B cell (primary cell): ENCODE measurements around the gene SIK1. TPM values are rescaled to one million over a fixed set of nuclear protein-coding genes. Genes with fewer than 3 reads are reported as not detected.
"Not testable (repeated sequence)": the region's sequence is repeated elsewhere in the genome, so short reads cannot be mapped to it uniquely, and the experiment has no call there.

Experiments used
- ATAC-seq: fragments of 200-7000 bp; cut with Tn5 transposase; one replicate; pipeline ENCODE4 v1.10.0; 2021; ENCODE audit warnings: low read depth, mild to moderate bottlenecking, moderate number of reproducible peaks, moderate library complexity
- CTCF ChIA-PET: fragments of 350-600 bp; sonication (Branson Sonifier 250); formaldehyde crosslinking; loops from one replicate; lab custom pipeline; 2021; ENCODE audit warnings: antibody characterized with exemption, inconsistent platforms; lab: Charles Lee
- POLR2A ChIA-PET: fragments of 350-600 bp; sonication (Branson Sonifier 250); formaldehyde crosslinking; loops from one replicate; lab custom pipeline; 2021; ENCODE audit warnings: antibody characterized with exemption; lab: Charles Lee
- DNase-seq: peaks from one replicate; pipeline ENCODE4 v3.0.0; 2013
- H2AFZ ChIP-seq: 2 replicates; pipeline ENCODE4 v1.6.1; 2012; ENCODE audit warnings: mild to moderate bottlenecking, low read depth, low read length; ENCODE audit not compliant: insufficient read depth, poor library complexity, severe bottlenecking
- H3K27ac ChIP-seq, 2 donors: 1 replicate in 1 of 2; 2 replicates in 1 of 2; pipeline ENCODE4 v1.5.1; 2012 to 2013; ENCODE audit warnings: low read length in 2 of 2, mild to moderate bottlenecking in 2 of 2, moderate library complexity in 1 of 2
- H3K27me3 ChIP-seq, 4 experiments: fragments of 200-600 bp in 1 of 4; sonication (generic) in 1 of 4; replicated peaks in 1 of 4; 1 replicate in 2 of 4; 2 replicates in 2 of 4; pipeline versions ENCODE4 v1.6.1 to v1.7.0; 2013 to 2016; ENCODE audit warnings: low read length in 3 of 4, mild to moderate bottlenecking in 2 of 4, mixed read lengths in 1 of 4, moderate library complexity in 1 of 4; ENCODE audit not compliant: insufficient read depth in 4 of 4, control insufficient read depth in 3 of 4; ENCODE audit errors: control extremely low read depth in 1 of 4
- H3K36me3 ChIP-seq, 2 experiments: replicated peaks in 1 of 2; 1 replicate in 1 of 2; 2 replicates in 1 of 2; pipeline versions ENCODE4 v1.6.1 to v1.7.1; 2013; ENCODE audit warnings: low read length in 1 of 2; ENCODE audit not compliant: insufficient read depth in 2 of 2, control insufficient read depth in 1 of 2; ENCODE audit errors: control extremely low read depth in 1 of 2, extremely low read depth in 1 of 2
- H3K4me1 ChIP-seq, 2 donors: fragments of 200-600 bp in 1 of 2; sonication (generic) in 1 of 2; 1 replicate in 1 of 2; 2 replicates in 1 of 2; pipeline versions ENCODE4 v1.5.1 to v1.6.1; 2013 to 2017; ENCODE audit warnings: low read length in 2 of 2; ENCODE audit not compliant: control insufficient read depth in 2 of 2, insufficient read depth in 2 of 2
- H3K4me2 ChIP-seq: replicated peaks from 2 replicates; pipeline ENCODE3; 2012; ENCODE audit warnings: mild to moderate bottlenecking, low read depth, low read length; ENCODE audit not compliant: poor library complexity, severe bottlenecking
- H3K4me3 ChIP-seq, 5 experiments: fragments of 200-600 bp in 1 of 5; sonication (generic) in 1 of 5; 1 replicate in 3 of 5; 2 replicates in 2 of 5; pipeline versions ENCODE4 v1.5.1 to v1.7.0; 2011 to 2016; ENCODE audit warnings: low read length in 4 of 5, mild to moderate bottlenecking in 4 of 5, low read depth in 2 of 5, control low read depth in 1 of 5, moderate library complexity in 1 of 5; ENCODE audit not compliant: insufficient read depth in 1 of 5; ENCODE audit errors: control extremely low read depth in 1 of 5, extremely low read depth in 1 of 5
- H3K79me2 ChIP-seq: fragments of 200-600 bp; sonication (generic); one replicate; pipeline ENCODE4 v1.6.0; 2016; ENCODE audit warnings: low read length; ENCODE audit not compliant: control insufficient read depth, insufficient read depth
- H3K9ac ChIP-seq: fragments of 200-600 bp; sonication (generic); 2 replicates; pipeline ENCODE4 v1.6.1; 2017; ENCODE audit warnings: mild to moderate bottlenecking, low read length, moderate library complexity
- H3K9me3 ChIP-seq, 3 donors: one replicate each; pipeline versions ENCODE4 v1.6.1 to v1.7.1; 2013; ENCODE audit warnings: low read length in 2 of 3; ENCODE audit not compliant: control insufficient read depth in 2 of 3, insufficient read depth in 1 of 3; ENCODE audit errors: control extremely low read depth in 1 of 3
- H4K20me1 ChIP-seq: 2 replicates; pipeline ENCODE4 v1.6.0; 2012; ENCODE audit warnings: mild to moderate bottlenecking, low read length; ENCODE audit not compliant: insufficient read depth, control insufficient read depth, poor library complexity, severe bottlenecking
- H3K27ac Mint-ChIP-seq: one replicate; pipeline ENCODE4 v1.8.0; 2021; ENCODE audit warnings: mixed read lengths
- H3K27me3 Mint-ChIP-seq: one replicate; pipeline ENCODE4 v1.8.0; 2021; ENCODE audit warnings: mixed read lengths
- H3K4me1 Mint-ChIP-seq: one replicate; pipeline ENCODE4 v1.8.0; 2021; ENCODE audit warnings: mixed read lengths
- H3K4me3 Mint-ChIP-seq: one replicate; pipeline ENCODE4 v1.8.0; 2021; ENCODE audit warnings: mixed read lengths
- H3K9me3 Mint-ChIP-seq: one replicate; pipeline ENCODE4 v1.8.0; 2022; ENCODE audit warnings: mixed read lengths; ENCODE audit not compliant: insufficient read depth
- WGBS: methylation state at CpG from one replicate; pipeline ENCODE4 v1.1.5; 2013; ENCODE audit warnings: missing lambda C conversion rate; ENCODE audit not compliant: insufficient coverage; 5-methylcytosine and 5-hydroxymethylcytosine counted together
- intact Hi-C: fragments of 100-400 bp; cut with micrococcal nuclease; formaldehyde crosslinking; loops from one replicate; pipeline ENCODE4 v1.10.0; 2022
- polyA plus RNA-seq: library from polyadenylated mRNA; depleted of rRNA; stranded (reverse); fragments of >200 nt; gene quantifications from 2 replicates; pipeline ENCODE4 v1.2.3, GENCODE V29; 2012
- total RNA-seq, 2 donors: library from RNA; stranded (reverse); fragments of 120-200 nt in 1 of 2; gene quantifications; 1 replicate in 1 of 2; 2 replicates in 1 of 2; pipeline versions ENCODE4 v1.2.3 to v1.2.4, GENCODE V29; 2013 to 2022

The SIK1 gene
- total and polyA plus RNA-seq, 2 donors (not counting 1 experiment from before 2014, with no cell fraction given) = 97.7 to 155 TPM

- H3K4me1 Mint-ChIP-seq, H3K9me3 Mint-ChIP-seq, H3K9me3 ChIP-seq, H3K79me2 ChIP-seq, H3K27ac Mint-ChIP-seq, H3K36me3 ChIP-seq, H3K27ac ChIP-seq, DNase-seq, CTCF ChIA-PET, H3K27me3 Mint-ChIP-seq, H3K4me3 ChIP-seq, intact Hi-C loops, H4K20me1 ChIP-seq, H3K4me3 Mint-ChIP-seq, H3K9ac ChIP-seq, H3K4me2 ChIP-seq, H2AFZ ChIP-seq, H3K27me3 ChIP-seq, POLR2A ChIA-PET, ATAC-seq, H3K4me1 ChIP-seq: not testable (repeated sequence)
- no CpG with 5 or more reads among the region's 25 CpGs for WGBS
Measured at GRCh38 chr21:43440835-43441727, 14.2 kb upstream of the SIK1 start.

DNA sequence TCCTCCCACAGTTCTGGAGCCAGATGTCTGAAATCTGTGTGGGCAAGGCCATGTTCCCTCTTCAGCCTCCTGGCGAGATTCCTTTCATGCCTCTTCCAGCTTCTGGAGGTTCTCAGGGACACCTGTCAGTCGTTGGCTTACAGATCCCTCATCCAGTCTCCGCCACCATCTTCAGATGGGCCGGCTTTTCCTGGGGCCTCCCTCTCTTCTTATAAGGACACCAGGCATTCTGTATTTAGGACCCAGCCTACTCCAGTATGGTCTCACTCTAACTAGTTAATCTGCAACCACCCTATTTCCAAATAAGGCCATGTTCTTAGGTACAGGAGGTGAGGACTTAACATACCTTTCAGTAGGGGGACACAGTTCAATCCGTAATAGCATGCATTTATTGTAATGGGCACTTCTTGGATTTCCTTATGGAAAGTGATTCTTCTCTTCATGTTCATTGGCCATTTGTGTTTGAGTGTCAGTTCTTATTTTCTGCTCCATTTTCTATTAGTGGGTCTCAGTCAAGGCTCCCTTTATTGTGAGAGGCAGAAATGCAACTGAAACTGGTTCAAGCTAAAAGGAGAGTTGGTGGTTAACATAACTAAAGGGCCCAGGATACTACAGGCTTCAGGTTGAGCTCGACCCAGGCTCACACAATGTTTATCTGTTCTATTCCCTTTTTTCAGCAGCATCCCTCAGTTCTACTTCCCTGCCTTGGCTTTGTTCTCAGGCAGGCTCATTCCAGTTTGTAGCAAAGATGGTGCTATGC is 12.6 kb upstream of the SIK1 start:
- H3K4me1 ChIP-seq, H3K79me2 ChIP-seq, H3K27me3 Mint-ChIP-seq, H3K27ac ChIP-seq, intact Hi-C loops, H2AFZ ChIP-seq, H3K9me3 ChIP-seq, H3K9ac ChIP-seq, H3K9me3 Mint-ChIP-seq, H3K4me2 ChIP-seq, H3K4me3 ChIP-seq, POLR2A ChIA-PET, H3K4me3 Mint-ChIP-seq, H4K20me1 ChIP-seq, H3K27ac Mint-ChIP-seq, CTCF ChIA-PET, H3K27me3 ChIP-seq, H3K4me1 Mint-ChIP-seq, ATAC-seq, H3K36me3 ChIP-seq, DNase-seq: not testable (repeated sequence)
- no CpG with 5 or more reads among the region's 6 CpGs for WGBS

DNA sequence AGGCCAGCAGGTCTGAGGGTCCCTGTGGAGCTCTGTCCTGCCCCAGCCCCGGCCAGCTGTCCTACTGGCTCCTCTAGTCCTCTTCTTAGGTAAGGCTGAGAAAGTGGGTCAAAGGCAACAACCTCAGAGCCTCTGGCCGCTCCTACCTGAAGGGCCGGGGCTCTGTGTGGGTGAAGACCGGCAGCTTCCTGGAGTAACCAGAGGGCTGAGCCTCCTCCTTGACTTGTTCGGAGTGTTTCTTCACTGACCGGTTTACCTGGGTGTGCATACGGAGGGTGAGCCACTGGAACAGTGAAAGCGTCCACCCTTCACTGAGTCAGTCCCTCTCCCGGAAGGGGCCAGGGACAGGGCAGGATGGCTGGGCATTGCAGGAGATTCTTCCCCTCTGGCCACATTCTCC is 9.3 kb upstream of the SIK1 start:
- H3K27ac Mint-ChIP-seq = not testable (repeated sequence)
- no CpG with 5 or more reads among the region's 9 CpGs for WGBS

More for the DNA sequence above, 9.3 kb upstream of the SIK1 start:
- H3K9me3 ChIP-seq, DNase-seq, H3K27ac ChIP-seq, H3K9me3 Mint-ChIP-seq, H3K27me3 ChIP-seq, H3K9ac ChIP-seq, H3K4me3 Mint-ChIP-seq, H4K20me1 ChIP-seq, H3K27me3 Mint-ChIP-seq, H3K79me2 ChIP-seq, H3K4me3 ChIP-seq, H3K36me3 ChIP-seq, H3K4me2 ChIP-seq, POLR2A ChIA-PET, H2AFZ ChIP-seq, ATAC-seq, H3K4me1 ChIP-seq, intact Hi-C loops, H3K4me1 Mint-ChIP-seq, CTCF ChIA-PET: not testable (repeated sequence)
